GM12892 (cell line): Measurements from ENCODE around the gene MAFB. TPM values are rescaled to one million over a fixed set of nuclear protein-coding genes. Genes with fewer than 3 reads are reported as not detected.
"Not testable (repeated sequence)": the region's sequence is repeated elsewhere in the genome, so short reads cannot be mapped to it uniquely, and the experiment has no call there.

Source experiments
- DNase-seq: peaks from one replicate; pipeline ENCODE4 v3.0.0; 2011; ENCODE audit not compliant: insufficient read length
- FAIRE-seq: peaks from 2 replicates; lab custom pipeline; 2011; peaks lifted over from hg19 to GRCh38; lab: Jason Lieb, UNC
- POLR2A ChIP-seq: IDR thresholded peaks from 2 replicates; pipeline ENCODE4 v1.6.1; 2011; ENCODE audit warnings: low read depth, low read length, control low read depth
- POLR2AphosphoS5 ChIP-seq: IDR thresholded peaks from 2 replicates; pipeline ENCODE4 v1.6.1; 2011; ENCODE audit warnings: low read depth, low read length, control low read depth
- TAF1 ChIP-seq: IDR thresholded peaks from 2 replicates; pipeline ENCODE4 v1.6.1; 2011; ENCODE audit warnings: low read depth, mild to moderate bottlenecking, control low read depth, low read length, borderline replicate concordance
- polyA plus RNA-seq: library from polyadenylated mRNA; unstranded; fragments of >200 nt; gene quantifications from one replicate; pipeline ENCODE4 v1.2.1, GENCODE V29; 2012; ENCODE audit warnings: missing spikeins, inconsistent platforms; ENCODE audit not compliant: missing spikeins

Gene MAFB
- polyA plus RNA-seq: 0.06 TPM

DNA sequence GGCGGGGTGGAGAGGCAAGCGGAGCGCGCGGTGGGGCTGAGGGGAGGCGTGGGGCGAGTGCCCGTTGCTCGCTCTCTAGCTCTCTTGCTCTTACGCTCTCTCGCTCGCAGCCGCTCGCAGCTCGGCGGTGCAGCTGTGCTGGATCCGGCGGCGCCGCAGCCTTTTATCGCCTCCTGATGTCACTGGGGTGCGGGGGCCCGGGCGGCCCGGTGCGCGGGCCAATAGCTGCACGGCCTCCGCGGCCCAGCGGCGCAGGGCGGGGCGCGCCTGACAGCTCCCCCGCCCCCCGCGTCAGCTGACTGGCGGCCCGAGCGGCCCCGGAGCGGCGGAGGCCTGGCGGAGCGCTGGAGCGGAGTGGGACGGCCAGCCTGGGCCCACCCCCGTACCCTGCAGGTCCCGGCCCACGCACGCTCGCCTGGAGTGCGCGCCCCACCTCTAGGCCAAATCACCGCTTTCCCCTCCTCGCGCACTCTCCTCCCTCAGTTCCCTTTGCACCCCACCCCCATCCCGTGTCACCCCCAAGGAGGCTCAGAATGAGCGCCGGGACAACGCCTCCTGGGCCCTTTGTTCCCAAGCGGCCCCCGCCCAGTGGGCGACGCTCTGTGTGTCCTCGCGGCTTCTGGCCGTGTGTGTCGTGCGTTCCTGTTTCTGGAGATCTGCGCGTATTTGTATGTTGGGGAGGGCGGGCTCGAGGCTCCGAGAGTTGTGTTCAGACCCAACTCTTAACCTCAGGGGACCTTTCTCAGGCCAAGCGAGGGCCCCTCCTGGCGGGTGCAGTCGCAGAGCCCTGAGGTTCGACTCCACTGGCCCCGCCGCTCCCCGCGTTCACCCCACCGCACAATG, at the start of gene MAFB:
MAFB (minus strand) TSS at position 137 of the 843 bp plus-strand sequence. CDS start 386 bp downstream, outside the sequence.
- peak; percentile 35; the same call in 1 of the 2 replicates for TF ChIP-seq POLR2A
- no peak for TF ChIP-seq POLR2AphosphoS5
- DNase-seq (peak; percentile 58), FAIRE-seq (no peak)

DNA sequence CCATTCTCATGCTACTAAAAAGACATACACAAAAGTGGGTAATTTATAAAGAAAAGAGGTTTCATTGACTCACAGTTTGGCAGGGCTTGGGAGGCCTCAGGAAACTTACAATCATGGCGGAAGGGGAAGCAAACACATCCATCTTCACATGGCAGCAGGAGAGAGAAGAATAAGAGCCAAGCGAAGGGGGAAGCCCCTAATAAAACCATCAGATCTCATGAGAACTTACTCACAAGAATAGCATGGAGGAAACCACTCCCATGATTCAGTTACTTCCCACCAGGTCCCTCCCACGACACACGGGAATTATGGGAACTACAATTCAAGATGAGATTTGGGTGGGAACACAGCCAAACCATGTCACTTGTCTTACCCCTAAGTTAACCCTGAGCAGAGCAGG, 47.4 kb upstream of the MAFB start:
- not testable (repeated sequence) for DNase-seq, FAIRE-seq

DNA sequence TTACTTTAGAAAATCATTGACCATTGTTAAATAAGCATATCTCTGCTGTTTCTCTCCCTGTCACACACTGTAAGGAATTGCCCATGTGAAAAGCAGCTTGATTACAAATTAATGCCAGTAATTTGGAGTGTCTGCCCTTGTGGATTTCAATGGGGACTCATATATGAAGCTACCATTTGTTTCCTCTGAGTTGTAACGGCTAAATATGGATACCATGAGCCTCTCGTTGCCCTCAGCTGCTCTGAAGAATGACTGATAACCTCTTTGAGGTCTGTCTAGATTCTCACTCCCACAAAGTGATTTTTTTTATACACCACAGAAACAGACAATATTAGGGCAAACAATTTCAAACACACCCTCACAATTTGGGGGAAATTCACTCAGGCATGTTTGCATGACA, 40.0 kb upstream of the MAFB start:
- TF ChIP-seq POLR2A: no peak
- no peak for TF ChIP-seq TAF1
- TF ChIP-seq POLR2AphosphoS5: no peak
- DNase-seq: no peak
- FAIRE-seq: no peak

GRCh38 chr20:40728470-40728869, 39.4 kb upstream of the MAFB start:
- FAIRE-seq: no peak
- TF ChIP-seq TAF1 (no peak), POLR2A (no peak), POLR2AphosphoS5 (no peak)
- no peak for DNase-seq

GRCh38 chr20:40727960-40728359, 38.9 kb upstream of the MAFB start:
- TF ChIP-seq POLR2A (no peak), TAF1 (no peak), POLR2AphosphoS5 (no peak)
- DNase-seq (no peak), FAIRE-seq (no peak)

DNA sequence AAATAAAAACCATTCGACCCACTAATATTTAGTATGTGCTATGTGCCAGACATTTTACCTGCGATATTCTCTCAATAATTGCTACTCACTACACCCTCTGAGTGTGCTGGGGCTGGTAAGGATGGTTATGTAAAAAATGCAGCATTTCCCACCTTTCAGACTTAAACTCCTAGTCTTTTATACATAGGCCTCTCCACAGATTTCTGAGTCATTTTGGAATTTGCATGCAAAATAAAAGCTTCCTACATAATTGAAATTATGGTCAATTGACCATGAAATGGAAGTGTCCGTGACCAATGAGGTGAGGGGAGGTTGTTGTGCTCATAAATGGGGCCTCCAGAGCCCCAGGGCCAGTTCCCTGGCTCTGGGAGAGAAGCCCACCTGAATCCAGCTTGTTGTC, 37.7 kb upstream of the MAFB start:
- FAIRE-seq (no peak), DNase-seq (no peak)
- TF ChIP-seq POLR2AphosphoS5 (no peak), TAF1 (no peak), POLR2A (no peak)

GRCh38 chr20:40724566-40724965, 35.5 kb upstream of the MAFB start:
- DNase-seq (no peak), FAIRE-seq (no peak)
- TF ChIP-seq POLR2AphosphoS5 (no peak), POLR2A (no peak), TAF1 (no peak)

- DNase-seq (no peak), FAIRE-seq (no peak)
- TF ChIP-seq POLR2A (no peak), TAF1 (no peak), POLR2AphosphoS5 (no peak)
Measured at GRCh38 chr20:40720826-40721225, 31.8 kb upstream of the MAFB start.

DNA sequence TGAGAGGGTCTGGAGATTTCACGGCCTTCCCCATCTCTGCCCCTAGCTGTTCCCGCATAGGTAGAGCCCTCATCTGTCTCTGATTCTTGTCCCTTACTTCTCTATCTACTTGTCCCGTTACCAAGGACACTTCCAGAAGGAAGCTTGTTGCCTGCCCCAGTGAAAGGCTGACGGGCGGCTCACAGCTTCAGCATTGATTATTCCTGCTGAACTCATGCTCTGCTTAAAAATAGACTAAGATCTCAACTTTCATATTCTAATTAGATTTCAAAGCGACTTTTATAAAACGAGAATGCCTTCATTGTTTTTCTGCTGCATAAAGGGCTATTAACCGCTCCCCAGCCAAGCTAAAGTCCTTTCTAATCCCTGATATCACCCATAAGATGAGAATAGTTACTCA, 31.1 kb upstream of the MAFB start:
- no peak for DNase-seq
- no peak for TF ChIP-seq TAF1
- no peak for TF ChIP-seq POLR2A
- no peak for TF ChIP-seq POLR2AphosphoS5
- FAIRE-seq: no peak

- no peak for DNase-seq
- no peak for TF ChIP-seq POLR2AphosphoS5
- no peak for TF ChIP-seq POLR2A
- no peak for TF ChIP-seq TAF1
- peak; percentile 5 for FAIRE-seq
Measured at GRCh38 chr20:40718982-40719729, 30.1 kb upstream of the MAFB start.

DNA sequence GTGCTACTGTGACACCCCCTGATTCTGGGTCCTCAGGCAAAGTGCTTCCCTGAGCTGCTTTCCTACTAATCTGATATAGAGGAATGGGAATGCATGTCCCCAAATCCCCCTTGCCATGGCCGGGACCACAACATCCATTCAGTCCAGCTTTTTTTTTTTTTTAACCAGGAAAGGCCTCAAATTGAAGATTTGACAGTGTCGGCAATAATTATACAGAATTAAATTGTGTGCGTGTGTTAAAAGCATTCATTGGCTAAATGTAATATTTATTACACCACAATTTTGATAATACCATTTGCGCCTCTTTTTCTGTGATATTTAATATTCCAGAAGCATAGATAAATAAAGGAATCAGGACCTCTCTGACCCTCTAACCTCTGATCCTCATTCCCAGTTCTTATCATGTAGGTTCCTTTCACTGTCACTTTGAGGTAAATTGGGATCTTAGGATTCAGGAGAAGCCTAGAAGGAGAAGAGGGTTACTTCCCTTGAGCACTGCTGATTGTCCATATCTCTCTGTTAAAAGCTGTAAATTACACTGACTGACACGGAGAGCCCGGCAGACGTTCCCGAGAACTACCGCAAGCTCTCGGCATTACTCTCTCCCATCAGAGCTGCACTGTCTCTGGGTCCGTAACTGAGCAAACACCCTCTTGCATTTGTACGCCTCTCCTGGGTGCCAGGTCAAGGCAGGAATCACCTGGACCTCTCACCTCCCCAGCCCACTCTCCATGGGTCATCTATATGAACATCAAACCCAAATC, 29.4 kb upstream of the MAFB start:
- DNase-seq: no peak
- no peak for FAIRE-seq
- TF ChIP-seq POLR2A: no peak

- DNase-seq (no peak), FAIRE-seq (no peak)
- TF ChIP-seq TAF1 (no peak), POLR2A (no peak), POLR2AphosphoS5 (no peak)
Measured at GRCh38 chr20:40717343-40717865, 28.4 kb upstream of the MAFB start.
